NT2/D1 (cell line): ENCODE data around the gene HOPX.

Experiments used
- DNase-seq: peaks from one replicate; pipeline ENCODE4 v3.0.0-alpha.2; 2011; ENCODE audit warnings: low read depth, low spot score
- H3K27me3 ChIP-seq: 2 replicates; pipeline ENCODE4 v1.6.0; 2011; ENCODE audit warnings: mild to moderate bottlenecking; ENCODE audit not compliant: insufficient read length, insufficient read depth
- H3K36me3 ChIP-seq: 2 replicates; pipeline ENCODE4 v1.6.1; 2011; ENCODE audit warnings: mild to moderate bottlenecking, low read length, mixed read lengths; ENCODE audit not compliant: insufficient read depth, insufficient read length
- H3K4me1 ChIP-seq: 2 replicates; pipeline ENCODE4 v1.5.1; 2011; ENCODE audit not compliant: insufficient read depth, insufficient read length
- H3K4me3 ChIP-seq: 2 replicates; pipeline ENCODE4 v1.5.1; 2011; ENCODE audit warnings: low read depth; ENCODE audit not compliant: insufficient read length
- H3K9ac ChIP-seq: 2 replicates; pipeline ENCODE4 v1.6.0; 2011; ENCODE audit warnings: low read depth; ENCODE audit not compliant: insufficient read length
- H3K9me3 ChIP-seq: 2 replicates; pipeline ENCODE4 v1.5.1; 2011; ENCODE audit warnings: mild to moderate bottlenecking, low read length; ENCODE audit not compliant: insufficient read depth
- SUZ12 ChIP-seq: IDR thresholded peaks from 2 replicates; pipeline ENCODE4 v1.6.1; 2011; ENCODE audit not compliant: insufficient read length, insufficient read depth; ENCODE audit errors: extremely low read depth
- YY1 ChIP-seq: IDR thresholded peaks from 2 replicates; pipeline ENCODE4 v1.6.1; 2011; ENCODE audit not compliant: insufficient read length, insufficient read depth
- ZNF274 ChIP-seq: IDR thresholded peaks from 2 replicates; pipeline ENCODE4 v1.6.1; 2011; ENCODE audit warnings: mild to moderate bottlenecking, low read depth, low read length

The HOPX gene

DNA sequence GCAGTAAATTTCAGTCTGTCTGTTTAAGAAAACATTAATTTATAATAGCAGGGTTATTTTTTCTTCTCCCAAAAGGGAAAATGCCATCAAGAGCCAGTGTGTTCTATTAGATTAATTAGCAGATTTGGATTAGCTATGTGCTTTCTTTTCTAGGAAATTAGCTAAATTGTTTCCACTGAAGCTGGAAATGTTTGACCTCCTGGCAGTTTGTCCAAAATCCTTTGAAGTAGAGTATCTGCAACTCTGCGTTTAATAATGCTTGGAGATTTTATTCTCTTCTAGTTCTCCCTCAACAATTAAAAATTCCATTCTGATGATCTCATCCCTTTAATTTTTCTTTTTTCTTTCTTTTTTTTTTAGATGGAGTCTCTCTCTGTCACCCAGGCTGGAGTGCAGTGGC is 27.1 kb upstream of the HOPX start:
- no peak for TF ChIP-seq SUZ12
- TF ChIP-seq YY1: no peak
- TF ChIP-seq ZNF274: no peak
- no peak overlapping the region for H3K9ac ChIP-seq
- H3K4me1 ChIP-seq: no peaks in the 10 kb centered on the region
- no peak for DNase-seq
- no peaks in the 10 kb centered on the region for H3K27me3 ChIP-seq
- H3K9me3 ChIP-seq: peaks cover 27% of the 10 kb centered on the region; the same call in 1 of the 2 replicates
- H3K4me3 ChIP-seq: no peak overlapping the region
- H3K36me3 ChIP-seq: no peaks in the 10 kb centered on the region

DNA sequence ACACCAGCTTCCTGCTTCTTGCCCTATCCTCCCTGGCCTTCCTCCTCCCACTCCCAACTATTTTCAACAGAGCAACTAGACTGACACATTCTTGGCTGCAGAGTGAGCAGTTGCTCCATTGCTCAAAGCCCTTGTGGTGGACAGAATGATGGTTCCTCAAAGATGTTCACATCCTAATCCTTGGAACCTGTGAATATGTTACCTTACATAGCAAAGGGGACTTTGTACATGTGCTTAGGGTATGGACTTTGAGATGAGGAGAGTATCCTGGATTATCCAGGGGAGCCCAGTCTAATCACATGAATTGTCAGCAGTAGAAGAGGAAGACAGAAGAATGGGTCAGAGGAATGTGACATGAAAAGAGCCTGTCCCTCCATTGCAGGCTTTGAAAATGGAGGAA is 24.9 kb upstream of the HOPX start:
- Histone ChIP-seq H3K9ac (no peak overlapping the region), H3K27me3 (no peaks in the 10 kb centered on the region), H3K9me3 (peaks cover 5% of the 10 kb centered on the region; the same call in 1 of the 2 replicates), H3K4me3 (no peak overlapping the region), H3K36me3 (no peaks in the 10 kb centered on the region), H3K4me1 (no peaks in the 10 kb centered on the region)
- DNase-seq: no peak
- TF ChIP-seq ZNF274 (no peak), SUZ12 (no peak), YY1 (no peak)

GRCh38 chr4:56705334-56705733 is 24.2 kb upstream of the HOPX start:
- TF ChIP-seq SUZ12 (no peak), YY1 (no peak), ZNF274 (no peak)
- no peak for DNase-seq
- Histone ChIP-seq H3K4me1 (no peaks in the 10 kb centered on the region), H3K27me3 (no peaks in the 10 kb centered on the region), H3K9ac (no peak overlapping the region), H3K9me3 (peaks cover 3% of the 10 kb centered on the region; the same call in 1 of the 2 replicates), H3K36me3 (no peaks in the 10 kb centered on the region), H3K4me3 (no peak overlapping the region)

- no peak for DNase-seq
- no peak overlapping the region for H3K9ac ChIP-seq
- no peaks in the 10 kb centered on the region for H3K27me3 ChIP-seq
- no peaks in the 10 kb centered on the region for H3K4me1 ChIP-seq
- no peak for TF ChIP-seq SUZ12
- TF ChIP-seq YY1: no peak
- no peak for TF ChIP-seq ZNF274
- H3K4me3 ChIP-seq: no peak overlapping the region
- H3K9me3 ChIP-seq: peaks cover 3% of the 10 kb centered on the region; the same call in 1 of the 2 replicates
- no peaks in the 10 kb centered on the region for H3K36me3 ChIP-seq
These were observed 23.2 kb upstream of the HOPX start for GRCh38 chr4:56704089-56704871.

DNA sequence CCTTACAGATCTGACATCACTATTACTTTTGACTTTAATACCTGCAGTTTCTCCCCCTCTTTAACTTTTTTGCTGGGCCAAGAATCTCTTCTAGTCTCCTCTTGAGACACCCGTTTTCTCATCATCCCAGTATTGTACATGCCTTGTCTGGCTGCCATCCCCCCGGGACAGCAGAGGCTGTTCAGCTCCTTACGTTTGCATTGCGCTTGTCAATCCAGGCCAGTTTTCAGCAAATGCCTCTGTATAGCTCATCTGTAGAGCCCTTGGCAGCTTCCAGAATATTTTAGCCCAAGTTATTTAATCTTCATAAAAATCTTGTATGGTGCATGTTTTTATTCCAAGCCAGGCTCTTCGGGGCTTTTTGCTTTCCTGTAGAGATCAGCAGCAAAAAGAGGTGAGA is 22.3 kb upstream of the HOPX start:
- no peaks in the 10 kb centered on the region for H3K4me1 ChIP-seq
- no peaks in the 10 kb centered on the region for H3K27me3 ChIP-seq
- no peak overlapping the region for H3K4me3 ChIP-seq
- DNase-seq: no peak
- H3K36me3 ChIP-seq: no peaks in the 10 kb centered on the region
- TF ChIP-seq SUZ12 (no peak), YY1 (no peak), ZNF274 (no peak)
- peaks cover 3% of the 10 kb centered on the region; the same call in 1 of the 2 replicates for H3K9me3 ChIP-seq
- H3K9ac ChIP-seq: no peak overlapping the region

DNA sequence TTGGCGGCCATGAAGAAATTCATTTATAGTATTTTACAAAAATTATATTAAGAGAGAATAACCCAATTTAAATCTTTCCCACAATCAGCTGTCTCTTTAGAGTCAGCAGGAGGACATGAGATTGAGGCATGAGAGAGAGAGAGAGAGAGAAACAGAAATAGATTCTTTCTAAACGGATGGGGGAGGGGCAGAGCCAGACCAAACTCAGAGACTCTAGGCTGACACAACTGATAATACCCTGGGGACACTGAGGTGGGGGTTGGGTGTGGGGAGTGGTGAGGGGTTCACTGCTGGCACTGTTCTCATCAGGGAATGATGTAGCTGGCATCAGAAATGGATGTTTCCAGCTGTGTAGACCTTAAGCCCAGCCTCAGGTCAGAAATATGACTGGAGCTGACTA is 20.5 kb upstream of the HOPX start:
- DNase-seq: no peak
- Histone ChIP-seq H3K27me3 (no peaks in the 10 kb centered on the region), H3K9me3 (peaks cover 3% of the 10 kb centered on the region; the same call in 1 of the 2 replicates), H3K4me3 (no peak overlapping the region), H3K36me3 (no peaks in the 10 kb centered on the region), H3K4me1 (no peaks in the 10 kb centered on the region), H3K9ac (no peak overlapping the region)
- no peak for TF ChIP-seq ZNF274
- TF ChIP-seq SUZ12: no peak
- TF ChIP-seq YY1: no peak

DNA sequence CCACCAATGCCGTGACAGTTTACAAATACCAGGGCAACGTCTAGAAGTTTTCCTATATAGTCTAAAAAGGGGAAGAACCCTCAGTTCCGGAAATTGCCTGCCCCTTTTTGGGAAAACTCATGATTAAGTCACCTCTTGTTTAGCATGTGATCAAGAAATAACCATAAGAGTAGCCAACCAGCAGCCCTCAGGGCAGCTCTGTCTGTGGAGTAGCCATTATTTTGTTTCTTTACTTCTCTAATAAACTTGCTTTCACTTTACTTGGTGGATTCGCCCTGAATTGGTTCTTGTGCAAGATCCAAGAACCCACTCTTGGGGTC is 20.0 kb upstream of the HOPX start:
- H3K36me3 ChIP-seq: no peaks in the 10 kb centered on the region
- no peak overlapping the region for H3K9ac ChIP-seq
- peaks cover 3% of the 10 kb centered on the region; the same call in 1 of the 2 replicates for H3K9me3 ChIP-seq
- no peaks in the 10 kb centered on the region for H3K27me3 ChIP-seq
- H3K4me3 ChIP-seq: no peak overlapping the region
- DNase-seq: no peak
- no peak for TF ChIP-seq YY1
- TF ChIP-seq ZNF274: no peak
- TF ChIP-seq SUZ12: no peak
- no peaks in the 10 kb centered on the region for H3K4me1 ChIP-seq
